ENCODE results near the gene NFE2L1. TPM values are rescaled to one million over a fixed set of nuclear protein-coding genes. Genes with fewer than 3 reads are reported as not detected.

NFE2L1 gene
- total RNA-seq, 1 experiment from 2014 or later: 161 TPM

DNA sequence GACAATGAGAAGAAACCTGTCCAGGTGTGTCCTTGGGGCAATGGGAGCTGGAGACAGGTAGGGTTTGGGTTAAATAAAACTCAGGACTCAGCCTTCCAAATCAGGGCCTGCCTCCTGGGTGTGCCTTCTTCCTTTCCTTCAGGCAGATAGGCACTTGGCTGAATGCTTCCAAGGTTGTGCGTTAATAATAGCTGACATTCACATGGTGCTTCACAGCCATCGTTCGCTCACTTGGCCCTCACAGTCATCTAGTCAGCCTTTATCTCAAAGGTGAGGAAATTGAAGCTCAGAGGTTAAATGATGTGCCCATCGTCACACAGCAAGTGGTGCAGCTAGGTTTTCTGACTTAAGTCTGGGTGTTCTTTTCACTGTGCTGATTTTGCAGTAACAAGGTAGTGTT lies 9.5 kb downstream of the NFE2L1 start:
- Histone ChIP-seq H2BK12ac (ENCODE audit: insufficient read length, low read depth, low read length) (no peak overlapping the region), H2BK20ac (ENCODE audit: low read depth, low read length, poor library complexity, severe bottlenecking) (no peak overlapping the region), H2AFZ (ENCODE audit: low read length) (no peak overlapping the region), H3K4me2 (ENCODE audit: insufficient read depth, insufficient read length, low read length) (no peak overlapping the region), H3K79me2 (ENCODE audit: insufficient read depth, low read length) (peaks cover 8% of the 10 kb centered on the region; the same call in 1 of the 2 replicates), H3K27me3 (ENCODE audit: insufficient read depth, low read length) (no peaks in the 10 kb centered on the region), H3K9me3 (ENCODE audit: control insufficient read depth, low read depth, low read length) (no peaks in the 10 kb centered on the region), H3K79me1 (ENCODE audit: insufficient read depth, low read depth, low read length, poor library complexity, severe bottlenecking) (peaks cover 4% of the 10 kb centered on the region), H3K23ac (ENCODE audit: insufficient read length, low read depth, low read length) (no peak overlapping the region), H3K4me1 (ENCODE audit: insufficient read depth, low read length) (peaks cover 12% of the 10 kb centered on the region; the same call in 1 of the 2 replicates), H3K14ac (ENCODE audit: insufficient read depth, low read length) (no peak overlapping the region), H2BK15ac (ENCODE audit: low read depth, low read length) (no peak overlapping the region), H4K91ac (ENCODE audit: insufficient read length, low read depth, low read length) (no peak overlapping the region), H3K9ac (ENCODE audit: extremely low read depth, insufficient read length, low read length) (no peak overlapping the region), H3K18ac (ENCODE audit: insufficient read length, low read depth, low read length) (no peak overlapping the region), H3K4ac (ENCODE audit: low read depth, low read length) (no peak overlapping the region), H3K56ac (ENCODE audit: insufficient read length, low read depth, low read length) (no peak overlapping the region), H4K5ac (ENCODE audit: insufficient read length, low read depth, low read length) (no peak overlapping the region), H3K23me2 (ENCODE audit: insufficient read length, low read depth, low read length, poor library complexity, severe bottlenecking) (peaks cover 8% of the 10 kb centered on the region), H2BK120ac (ENCODE audit: low read depth, low read length, poor library complexity, severe bottlenecking) (no peak overlapping the region), H4K8ac (replicated peaks; ENCODE audit: insufficient read length, low read depth, low read length) (no peak overlapping the region), H3K27ac (ENCODE audit: insufficient read length, low read depth, low read length) (no peak overlapping the region), H3T11ph (ENCODE audit: low read length) (no peak overlapping the region), H4K20me1 (ENCODE audit: control insufficient read depth, insufficient read depth, insufficient read length) (no peaks in the 10 kb centered on the region), H2AK5ac (ENCODE audit: insufficient read length, low read length) (no peak overlapping the region), H2BK5ac (ENCODE audit: insufficient read length, low read length) (no peak overlapping the region)
- Mint-ChIP-seq H3K27ac (peak overlapping the region in 2 of 3 experiments; percentile 49 to 99; a peak in 4 of 7 replicates), H3K4me1 (peaks cover 46 to 60% of the 10 kb centered on the region in 2 experiments), H3K36me3 (ENCODE audit: insufficient read depth in 1 of 3, low read depth in 3 of 3) (peaks cover 68 to 79% (median 72%) of the 10 kb centered on the region in 3 experiments), H3K4me3 (0 out of 5 replicates have a peak overlapping the region, but pooled peaks of 1 of the 2 experiments have one; percentile 16), H3K27me3 (ENCODE audit: low read depth) (no peaks in the 10 kb centered on the region; the same call in 1 of the 2 replicates), H3K9me3 (no peaks in the 10 kb centered on the region; a peak in 2 of 5 replicates)
- WGBS (ENCODE audit: extremely low coverage, insufficient read length, low lambda C conversion rate): no CpG with 5 or more reads among the region's 4 CpGs
- no peak for TF ChIP-seq CTCF (conservative IDR thresholded peaks at IDR 0.05)
- DNase-seq: no peak

Measured in H9 (cell line).